CD4-positive, alpha-beta T cell (primary cell): ENCODE measurements around the gene ACBD6. TPM values are rescaled to one million over a fixed set of nuclear protein-coding genes. Genes with fewer than 3 reads are reported as not detected.

Experiments
- ATAC-seq: fragments of 200-7000 bp; cut with Tn5 transposase; one replicate; pipeline ENCODE4 v1.10.0; 2022; ENCODE audit warnings: mild to moderate bottlenecking; ENCODE audit not compliant: poor library complexity
- CTCF ChIA-PET: fragments of 350-600 bp; sonication (Branson Sonifier 250); formaldehyde crosslinking; loops from one replicate; lab custom pipeline; 2021; ENCODE audit warnings: antibody characterized with exemption, inconsistent platforms; lab: Charles Lee
- POLR2A ChIA-PET: fragments of 350-600 bp; sonication (Branson Sonifier 250); formaldehyde crosslinking; loops from one replicate; lab custom pipeline; 2021; ENCODE audit warnings: antibody characterized with exemption, inconsistent platforms; lab: Charles Lee
- DNase-seq, 14 experiments: peaks; one replicate each; pipeline ENCODE4 v3.0.0-alpha.2; 2013 to 2020; ENCODE audit warnings: mixed read lengths in 2 of 14
- H3K27ac ChIP-seq, 2 donors: one replicate each; pipeline versions ENCODE4 v1.5.1 to v1.7.0; 2013; ENCODE audit warnings: low read length in 2 of 2, low read depth in 1 of 2, mild to moderate bottlenecking in 1 of 2
- H3K27me3 ChIP-seq, 2 experiments: 1 replicate in 1 of 2; 2 replicates in 1 of 2; pipeline versions ENCODE4 v1.6.1 to v1.7.0; 2013; ENCODE audit warnings: low read length in 2 of 2, control low read depth in 1 of 2, mild to moderate bottlenecking in 1 of 2, moderate library complexity in 1 of 2; ENCODE audit not compliant: insufficient read depth in 2 of 2, control insufficient read depth in 1 of 2
- H3K36me3 ChIP-seq: one replicate; pipeline ENCODE4 v1.6.1; 2013; ENCODE audit warnings: low read length, control low read depth; ENCODE audit not compliant: insufficient read depth
- H3K4me1 ChIP-seq: one replicate; pipeline ENCODE4 v1.6.1; 2013; ENCODE audit warnings: low read length, control low read depth; ENCODE audit not compliant: insufficient read depth
- H3K4me3 ChIP-seq: one replicate; pipeline ENCODE4 v1.5.1; 2013; ENCODE audit warnings: mild to moderate bottlenecking, low read length, moderate library complexity
- H3K9me3 ChIP-seq, 2 experiments: 1 replicate in 1 of 2; 2 replicates in 1 of 2; pipeline versions ENCODE4 v1.6.1 to v1.7.0; 2013; ENCODE audit warnings: low read length in 2 of 2, mild to moderate bottlenecking in 2 of 2, control low read depth in 1 of 2, moderate library complexity in 1 of 2; ENCODE audit not compliant: control insufficient read depth in 1 of 2, insufficient read depth in 1 of 2
- H3K27ac Mint-ChIP-seq: one replicate; pipeline ENCODE4 v1.8.0; 2020; ENCODE audit warnings: mixed read lengths
- H3K27me3 Mint-ChIP-seq: one replicate; pipeline ENCODE4 v1.8.0; 2021; ENCODE audit warnings: mixed read lengths
- H3K36me3 Mint-ChIP-seq: one replicate; pipeline ENCODE4 v1.8.0; 2021; ENCODE audit warnings: low read depth, mixed read lengths
- H3K4me1 Mint-ChIP-seq: one replicate; pipeline ENCODE4 v1.8.0; 2021; ENCODE audit warnings: low read depth, mixed read lengths
- H3K4me3 Mint-ChIP-seq: one replicate; pipeline ENCODE4 v1.8.0; 2020; ENCODE audit warnings: mild to moderate bottlenecking, mixed read lengths
- H3K9me3 Mint-ChIP-seq: one replicate; pipeline ENCODE4 v1.8.0; 2020; ENCODE audit warnings: mixed read lengths
- intact Hi-C, 2 experiments: fragments of 100-400 bp; cut with DNase I in 1 of 2; cut with micrococcal nuclease in 1 of 2; formaldehyde crosslinking; loops; one replicate each; pipeline versions ENCODE4 v1.15.1 to v1.9.0; 2023 to 2025; cut with DNase I, micrococcal nuclease
- total RNA-seq, 174 experiments: library from RNA in 2 of 174; stranded (reverse) in 2 of 174; gene quantifications; one replicate each; pipeline ENCODE4 v1.2.3 and lab custom pipeline; 2021 to 2026
- TF ChIP-seq, protein P1 (sequence below): fragments of 200-600 bp; IDR thresholded peaks from one replicate; pipeline ENCODE4 v1.8.0; 2022; ENCODE audit warnings: antibody characterized with exemption, mild to moderate bottlenecking

ACBD6 gene
- total RNA-seq, 2 experiments from 2014 or later = 28.2 to 28.8 TPM

DNA sequence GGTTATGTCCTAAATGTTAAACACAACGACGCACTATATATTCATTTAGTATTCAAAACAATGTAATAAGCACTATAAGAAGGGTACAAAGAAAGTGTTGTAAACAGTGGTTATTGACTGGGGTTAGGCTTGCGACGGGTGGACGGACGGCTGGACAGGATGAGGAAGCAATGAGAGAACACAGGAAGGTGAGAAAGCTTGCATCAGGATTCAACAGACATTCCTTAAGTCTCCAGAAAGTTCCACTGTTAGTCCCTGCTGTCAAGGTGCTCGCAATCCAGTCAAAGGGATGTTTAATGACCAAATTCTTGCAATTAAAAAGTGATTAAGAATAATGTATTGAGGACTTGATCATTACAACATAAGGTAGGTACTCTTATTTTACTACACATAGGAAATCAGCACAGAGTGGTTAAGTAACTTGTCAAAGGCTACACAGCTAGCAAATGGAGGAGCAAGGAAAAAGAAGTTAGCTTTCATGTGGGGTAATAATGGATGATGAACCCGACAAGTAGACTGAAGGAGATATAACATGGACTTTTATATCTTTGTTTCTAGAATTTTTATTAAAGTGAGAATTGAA is 994 bp upstream of the ACBD6 start:
- ATAC-seq = no peak
- Mint-ChIP-seq H3K4me3 (peak overlapping the region; percentile 92), H3K36me3 (peaks cover 20% of the 10 kb centered on the region), H3K27me3 (no peaks in the 10 kb centered on the region), H3K27ac (peak overlapping the region; percentile 94), H3K9me3 (no peaks in the 10 kb centered on the region), H3K4me1 (peaks cover 47% of the 10 kb centered on the region)
- TF ChIP-seq, protein P1, sequence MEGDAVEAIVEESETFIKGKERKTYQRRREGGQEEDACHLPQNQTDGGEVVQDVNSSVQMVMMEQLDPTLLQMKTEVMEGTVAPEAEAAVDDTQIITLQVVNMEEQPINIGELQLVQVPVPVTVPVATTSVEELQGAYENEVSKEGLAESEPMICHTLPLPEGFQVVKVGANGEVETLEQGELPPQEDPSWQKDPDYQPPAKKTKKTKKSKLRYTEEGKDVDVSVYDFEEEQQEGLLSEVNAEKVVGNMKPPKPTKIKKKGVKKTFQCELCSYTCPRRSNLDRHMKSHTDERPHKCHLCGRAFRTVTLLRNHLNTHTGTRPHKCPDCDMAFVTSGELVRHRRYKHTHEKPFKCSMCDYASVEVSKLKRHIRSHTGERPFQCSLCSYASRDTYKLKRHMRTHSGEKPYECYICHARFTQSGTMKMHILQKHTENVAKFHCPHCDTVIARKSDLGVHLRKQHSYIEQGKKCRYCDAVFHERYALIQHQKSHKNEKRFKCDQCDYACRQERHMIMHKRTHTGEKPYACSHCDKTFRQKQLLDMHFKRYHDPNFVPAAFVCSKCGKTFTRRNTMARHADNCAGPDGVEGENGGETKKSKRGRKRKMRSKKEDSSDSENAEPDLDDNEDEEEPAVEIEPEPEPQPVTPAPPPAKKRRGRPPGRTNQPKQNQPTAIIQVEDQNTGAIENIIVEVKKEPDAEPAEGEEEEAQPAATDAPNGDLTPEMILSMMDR = no peak
- intact Hi-C loops = loop anchor here (2.0 to 10.0 kb wide), 6 partner anchors 21 to 1481 kb away; partner anchors contain the start of genes XPR1 (in 2 of the 2), AXDND1 (in 1 of the 2), STX6 (in 1 of the 2) and TOR1AIP2 (in 1 of the 2)
- ChIA-PET POLR2A (interaction anchor here (1.0 to 2.5 kb wide), 12 partner anchors 9 to 621 kb away, joined by 3 to 16 read pairs (median 5); partner anchors contain the start of genes MR1, QSOX1, TOR1AIP1 and XPR1), CTCF (no interaction called here)
- Histone ChIP-seq H3K4me3 (peak overlapping the region; percentile 98), H3K27ac (peak overlapping the region; percentile 74 to 85), H3K9me3 (no peaks in the 10 kb centered on the region), H3K27me3 (no peaks in the 10 kb centered on the region), H3K36me3 (no peaks in the 10 kb centered on the region), H3K4me1 (peaks cover 23% of the 10 kb centered on the region)
- DNase-seq = peak in 1 of 14 experiments; percentile 23

DNA sequence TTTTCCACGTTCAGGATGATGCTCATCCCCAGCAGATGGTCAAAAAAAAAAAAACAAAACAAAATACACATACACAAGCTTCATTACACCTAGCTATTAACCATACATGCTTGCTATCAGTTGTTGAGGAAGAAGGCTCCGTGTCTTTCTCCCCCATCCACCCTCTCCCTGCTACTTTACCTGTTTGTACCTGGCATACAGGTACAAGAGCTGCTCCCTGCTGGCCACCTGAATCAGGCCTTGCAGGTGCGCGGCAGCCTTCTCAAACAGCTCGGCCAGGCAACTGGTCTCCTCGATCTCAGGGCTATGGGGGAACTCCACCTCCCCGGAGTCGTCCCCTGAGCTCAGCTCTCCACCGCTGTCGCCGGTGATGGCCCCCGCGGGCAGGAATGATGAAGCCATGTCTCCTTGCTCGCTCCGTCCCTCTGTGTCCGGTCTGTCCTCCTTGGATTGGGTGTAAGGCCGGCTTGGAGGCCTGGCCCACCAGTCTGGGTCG is 464 bp downstream of the ACBD6 start:
- Histone ChIP-seq H3K27ac (peak overlapping the region; percentile 74 to 85), H3K4me3 (peak overlapping the region; percentile 98), H3K9me3 (no peaks in the 10 kb centered on the region), H3K4me1 (peaks cover 23% of the 10 kb centered on the region), H3K27me3 (no peaks in the 10 kb centered on the region), H3K36me3 (no peaks in the 10 kb centered on the region)
- peaks cover 25% of the 10 kb centered on the region for H3K36me3 Mint-ChIP-seq
- ATAC-seq (peak; percentile 3), DNase-seq (peak in 4 of 14 experiments; percentile 16 to 73 (median 49))
- TF ChIP-seq, protein P1 = no peak
- ChIA-PET CTCF (interaction anchor here (0.9 to 2.1 kb wide), 5 partner anchors 13 to 129 kb away, joined by 3 to 7 read pairs (median 4); no protein-coding TSS in a partner anchor), POLR2A (interaction anchor here (0.6 to 2.5 kb wide), 17 partner anchors 10 to 1776 kb away, joined by 3 to 16 read pairs (median 5); partner anchors contain the start of genes MR1, QSOX1, TOR1AIP1 and XPR1)
- no peaks in the 10 kb centered on the region for H3K9me3 Mint-ChIP-seq
- H3K27me3 Mint-ChIP-seq = no peaks in the 10 kb centered on the region
- peaks cover 46% of the 10 kb centered on the region for H3K4me1 Mint-ChIP-seq
- H3K27ac Mint-ChIP-seq = peak overlapping the region; percentile 94
- intact Hi-C loops = loop anchor here (2.0 to 10.0 kb wide), 6 partner anchors 19 to 1480 kb away; partner anchors contain the start of genes XPR1 (in 2 of the 2), AXDND1 (in 1 of the 2), STX6 (in 1 of the 2) and TOR1AIP2 (in 1 of the 2)
- H3K4me3 Mint-ChIP-seq = peak overlapping the region; percentile 92

DNA sequence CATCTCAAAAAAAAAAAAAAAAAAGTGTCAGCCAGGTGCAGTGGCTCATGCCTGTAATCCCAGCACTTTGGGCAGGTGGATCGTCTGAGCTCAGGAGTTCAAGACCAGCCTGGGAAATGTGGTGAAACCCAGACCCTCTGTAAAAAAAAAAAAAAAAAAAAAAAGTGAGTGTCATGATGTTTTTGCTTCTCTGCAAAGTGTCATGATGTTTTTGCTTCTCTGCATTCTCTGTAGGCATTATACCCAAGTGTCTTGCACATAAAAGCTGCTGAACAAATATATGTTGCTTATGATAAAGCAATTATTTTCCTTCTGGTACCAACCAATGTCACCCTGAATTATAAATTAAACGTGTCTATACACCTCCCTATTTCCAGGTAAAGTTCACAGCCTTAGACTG is 1.7 kb downstream of the ACBD6 start:
- Mint-ChIP-seq H3K27ac (peak overlapping the region; percentile 68), H3K27me3 (no peaks in the 10 kb centered on the region), H3K4me3 (peak overlapping the region; percentile 92), H3K36me3 (peaks cover 35% of the 10 kb centered on the region), H3K9me3 (no peaks in the 10 kb centered on the region), H3K4me1 (peaks cover 56% of the 10 kb centered on the region)
- ChIA-PET POLR2A (no interaction called here), CTCF (interaction anchor here (1.1 to 2.1 kb wide), 2 partner anchors 12 to 23 kb away, joined by 3 to 4 read pairs; no protein-coding TSS in a partner anchor)
- Histone ChIP-seq H3K9me3 (no peaks in the 10 kb centered on the region), H3K36me3 (no peaks in the 10 kb centered on the region), H3K4me3 (no peak overlapping the region), H3K4me1 (peaks cover 23% of the 10 kb centered on the region), H3K27me3 (no peaks in the 10 kb centered on the region), H3K27ac (no peak overlapping the region)
- TF ChIP-seq, protein P1 = no peak
- ATAC-seq = no peak
- DNase-seq = no peak
- intact Hi-C loops = loop anchor here (5.0 to 10.0 kb wide), 5 partner anchors 132 to 1478 kb away; partner anchors contain the start of genes XPR1 (in 2 of the 2), AXDND1 (in 1 of the 2), STX6 (in 1 of the 2) and TOR1AIP2 (in 1 of the 2)
